GM12873 (cell line): Measurements from ENCODE around the gene SELENOI.

Experiments used
- TF ChIP-seq, protein P1 (sequence below): IDR thresholded peaks from 2 replicates; pipeline ENCODE4 v1.5.1; 2012; ENCODE audit warnings: low read depth, mild to moderate bottlenecking, moderate library complexity, low read length, control low read depth; ENCODE audit not compliant: insufficient read depth; ENCODE audit errors: missing control alignments

SELENOI gene

DNA sequence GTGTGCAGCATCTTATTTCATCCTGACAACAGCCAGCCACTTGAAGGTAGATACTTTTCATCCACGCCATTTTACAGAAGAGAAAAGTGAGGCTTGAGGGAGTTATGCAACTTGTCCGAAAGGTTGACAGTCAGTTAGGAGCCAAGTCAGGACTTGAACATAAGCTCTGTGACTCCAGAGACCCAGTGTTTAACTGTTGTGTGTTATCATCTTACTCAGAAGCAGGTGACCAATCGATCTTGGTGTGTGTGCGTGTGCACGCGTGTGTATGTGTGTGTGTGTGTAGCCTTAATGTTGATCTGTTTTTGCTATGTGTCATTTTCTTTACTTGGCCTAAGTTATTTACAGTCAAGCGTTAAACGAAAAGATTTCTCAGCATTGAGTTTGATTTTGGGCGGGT, 77.8 kb downstream of the SELENOI start:
- TF ChIP-seq, protein P1, sequence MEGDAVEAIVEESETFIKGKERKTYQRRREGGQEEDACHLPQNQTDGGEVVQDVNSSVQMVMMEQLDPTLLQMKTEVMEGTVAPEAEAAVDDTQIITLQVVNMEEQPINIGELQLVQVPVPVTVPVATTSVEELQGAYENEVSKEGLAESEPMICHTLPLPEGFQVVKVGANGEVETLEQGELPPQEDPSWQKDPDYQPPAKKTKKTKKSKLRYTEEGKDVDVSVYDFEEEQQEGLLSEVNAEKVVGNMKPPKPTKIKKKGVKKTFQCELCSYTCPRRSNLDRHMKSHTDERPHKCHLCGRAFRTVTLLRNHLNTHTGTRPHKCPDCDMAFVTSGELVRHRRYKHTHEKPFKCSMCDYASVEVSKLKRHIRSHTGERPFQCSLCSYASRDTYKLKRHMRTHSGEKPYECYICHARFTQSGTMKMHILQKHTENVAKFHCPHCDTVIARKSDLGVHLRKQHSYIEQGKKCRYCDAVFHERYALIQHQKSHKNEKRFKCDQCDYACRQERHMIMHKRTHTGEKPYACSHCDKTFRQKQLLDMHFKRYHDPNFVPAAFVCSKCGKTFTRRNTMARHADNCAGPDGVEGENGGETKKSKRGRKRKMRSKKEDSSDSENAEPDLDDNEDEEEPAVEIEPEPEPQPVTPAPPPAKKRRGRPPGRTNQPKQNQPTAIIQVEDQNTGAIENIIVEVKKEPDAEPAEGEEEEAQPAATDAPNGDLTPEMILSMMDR: no peak

DNA sequence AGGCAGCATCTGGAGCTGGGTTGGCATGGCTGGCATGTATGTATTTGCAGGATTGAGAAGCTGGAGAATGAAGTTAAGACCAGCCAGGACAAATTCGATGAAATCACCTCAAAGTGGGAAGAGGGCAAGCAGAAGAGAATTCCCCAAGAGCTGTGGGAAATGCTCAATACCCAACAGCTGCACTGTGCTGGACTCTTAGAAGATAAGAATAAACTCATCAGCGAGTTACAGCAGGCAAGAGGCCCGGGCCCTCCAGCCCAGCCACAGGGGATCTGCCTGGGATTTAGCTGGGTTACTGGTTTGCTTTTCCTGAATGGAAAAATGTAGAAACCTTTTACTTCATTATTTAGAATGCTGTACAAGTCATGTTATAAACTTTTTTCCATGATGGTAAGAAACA, 78.3 kb downstream of the SELENOI start:
- TF ChIP-seq, protein P1: no peak

DNA sequence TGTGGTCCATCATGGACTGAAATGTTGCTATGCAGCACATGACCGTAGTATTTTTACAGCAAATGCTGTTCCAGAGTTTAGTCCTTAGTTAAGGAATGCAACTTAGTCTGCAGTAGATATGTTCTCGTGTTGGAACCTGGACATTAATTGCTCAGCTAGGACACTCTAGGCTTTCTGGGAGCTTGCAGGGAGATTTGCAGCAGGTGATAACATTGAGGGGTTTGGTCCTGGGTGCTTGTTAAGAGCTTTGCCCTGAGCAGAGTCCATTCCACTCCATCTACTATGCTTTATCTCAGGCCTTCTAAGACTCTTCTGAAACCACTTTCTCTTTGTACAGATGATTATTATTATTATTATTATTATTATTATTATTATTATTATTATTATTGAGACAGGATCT, 82.9 kb downstream of the SELENOI start:
- TF ChIP-seq, protein P1: no peak

DNA sequence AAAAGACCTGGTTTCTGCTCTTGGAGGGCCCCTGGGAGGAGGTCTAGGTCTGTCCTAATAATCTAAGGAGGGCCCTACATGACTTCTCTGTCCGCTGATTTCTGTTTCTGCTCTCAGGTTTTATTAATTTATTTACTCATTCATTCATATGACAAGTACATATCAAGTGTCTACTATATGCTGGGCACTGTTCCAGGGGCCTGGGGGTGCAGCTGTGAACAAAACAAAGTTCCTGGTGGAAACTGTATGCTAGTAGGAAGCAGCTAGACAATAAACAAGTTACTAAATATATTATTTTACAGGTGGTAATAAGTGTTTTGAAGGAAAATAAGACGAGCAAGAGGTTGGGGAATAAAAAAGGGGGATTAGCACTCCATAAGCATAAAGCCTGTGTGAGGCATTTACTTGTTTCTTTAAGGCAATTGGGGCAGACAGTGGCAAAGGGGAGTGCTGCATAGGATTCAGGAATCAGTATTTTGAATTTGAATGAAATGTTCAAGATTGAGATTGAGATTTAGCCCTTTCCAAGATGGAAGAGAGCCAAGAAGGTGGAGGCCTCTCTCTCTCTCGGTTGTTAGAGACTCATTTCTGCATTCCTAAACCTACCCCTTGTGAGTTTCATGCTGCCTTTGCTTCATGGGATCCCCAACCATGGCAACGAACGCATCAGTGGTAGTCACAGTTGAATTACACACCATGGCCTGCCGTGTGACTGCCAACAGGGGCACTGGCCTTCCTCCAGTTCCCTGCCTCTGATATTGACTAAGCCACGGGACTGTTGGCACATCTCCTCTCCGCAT, 84.0 kb downstream of the SELENOI start:
- TF ChIP-seq, protein P1: no peak

DNA sequence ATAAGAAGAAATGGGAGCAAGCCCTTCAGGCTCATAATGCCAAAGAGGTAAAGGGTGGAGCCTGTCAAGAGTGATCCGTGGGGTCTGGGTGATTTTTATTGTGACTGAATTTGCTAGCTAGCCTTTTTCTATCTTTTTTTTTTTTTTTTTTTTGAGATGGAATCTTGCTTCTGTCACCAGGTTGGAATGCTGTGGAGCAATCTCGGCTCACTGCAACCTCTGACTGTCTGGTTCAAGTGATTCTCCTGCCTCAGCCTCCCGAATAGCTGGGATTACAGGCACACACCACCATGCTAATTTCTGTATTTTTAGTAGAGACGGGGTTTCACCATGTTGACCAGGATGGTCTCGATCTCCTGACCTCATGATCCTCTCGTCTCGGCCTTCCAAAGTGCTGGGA, 84.9 kb downstream of the SELENOI start:
- TF ChIP-seq, protein P1: no peak

DNA sequence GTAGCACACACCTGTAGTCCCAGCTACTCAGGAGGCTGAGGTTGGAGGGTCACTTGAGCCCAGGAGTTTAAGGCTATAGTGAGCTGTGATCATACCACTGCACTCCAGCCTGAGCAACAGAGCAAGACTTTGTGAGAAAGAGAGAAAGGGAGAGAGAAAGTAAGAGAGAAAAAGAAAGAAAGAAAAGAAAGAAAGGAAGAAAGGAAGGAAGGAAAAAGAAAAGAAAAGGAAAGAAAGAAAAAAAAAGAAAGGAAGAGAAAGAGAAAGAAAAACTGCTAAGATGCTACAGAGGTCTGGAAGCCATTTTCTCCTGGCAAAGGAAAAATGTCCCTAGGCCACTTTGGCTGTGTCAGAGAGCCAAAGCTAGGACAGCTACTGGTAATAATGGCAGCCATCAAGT, 86.4 kb downstream of the SELENOI start:
- TF ChIP-seq, protein P1: no peak

DNA sequence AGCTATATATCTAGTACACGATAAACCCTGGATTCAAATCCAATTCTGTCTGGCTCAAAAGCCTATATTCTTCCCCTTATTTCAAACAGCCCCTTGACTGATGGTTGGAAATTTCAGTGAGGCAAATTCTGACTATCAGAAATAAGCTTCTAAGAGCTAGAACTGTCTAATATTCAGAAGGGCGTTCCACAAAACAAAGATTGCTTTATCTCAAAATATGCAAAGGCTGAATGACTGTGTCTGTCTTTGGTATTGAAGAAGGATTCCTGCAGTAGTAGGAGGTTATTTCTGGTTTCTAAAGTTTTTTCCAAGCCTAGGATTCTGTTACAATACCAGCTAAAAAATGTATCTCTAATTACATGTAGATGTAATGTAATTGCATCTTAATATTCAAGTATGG, 86.9 kb downstream of the SELENOI start:
- TF ChIP-seq, protein P1: no peak
